SK-N-MC (cell line): ENCODE data around the gene ZNF383.
"Not testable (repeated sequence)": the region's sequence is repeated elsewhere in the genome, so short reads cannot be mapped to it uniquely, and the experiment has no call there.

ENCODE experiments used
- EZH2 ChIP-seq: fragments of 200-600 bp; sonication (generic); IDR thresholded peaks from one replicate; pipeline ENCODE4 v1.6.1; 2017; ENCODE audit warnings: antibody characterized with exemption
- POLR2AphosphoS5 ChIP-seq: IDR thresholded peaks from 2 replicates; pipeline ENCODE4 v1.6.1; 2012; ENCODE audit warnings: mild to moderate bottlenecking, low read depth, low read length, borderline replicate concordance

DNA sequence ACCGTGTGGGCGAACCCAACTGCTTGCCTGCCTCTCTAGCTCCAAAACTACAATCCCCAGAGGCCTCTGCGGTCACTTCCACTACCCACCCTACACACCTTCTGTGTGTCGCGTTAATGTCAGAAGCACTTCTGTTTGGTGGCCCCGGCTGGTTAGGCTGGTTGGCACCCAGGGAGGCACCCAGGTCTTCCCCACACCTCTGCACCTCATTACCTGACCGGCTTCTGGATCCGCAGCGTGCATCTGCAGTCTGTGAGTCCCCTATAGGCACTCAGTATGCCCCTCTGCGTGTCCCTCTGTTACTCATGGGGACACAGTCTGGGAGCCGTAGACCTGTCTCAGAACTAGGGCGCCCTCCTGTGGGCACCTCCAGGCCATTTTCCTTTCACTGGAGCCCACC lies 49.0 kb downstream of the ZNF383 start:
- not testable (repeated sequence) for TF ChIP-seq POLR2AphosphoS5, EZH2
